Liver (tissue), 9 donors: ENCODE results near the gene SOX15. TPM values are rescaled to one million over a fixed set of nuclear protein-coding genes. Genes with fewer than 3 reads are reported as not detected.

ENCODE experiments used
- DNase-seq: peaks from one replicate; pipeline ENCODE4 v3.0.0-alpha.2; 2017; ENCODE audit warnings: low spot score
- H3K27ac ChIP-seq, 2 donors: one replicate each; pipeline ENCODE4 v1.7.0; 2013; ENCODE audit warnings: inconsistent platforms in 2 of 2, low read length in 2 of 2, control low read depth in 1 of 2, low read depth in 1 of 2, mild to moderate bottlenecking in 1 of 2
- H3K27me3 ChIP-seq, 4 donors: one replicate each; pipeline versions ENCODE4 v1.6.1 to v1.7.0; 2013; ENCODE audit warnings: low read length in 3 of 4, inconsistent platforms in 1 of 4, mild to moderate bottlenecking in 1 of 4, moderate library complexity in 1 of 4; ENCODE audit not compliant: control insufficient read depth in 4 of 4, insufficient read depth in 4 of 4
- H3K36me3 ChIP-seq, 4 donors: one replicate each; pipeline versions ENCODE4 v1.6.1 to v1.7.0; 2013; ENCODE audit warnings: low read length in 3 of 4, mild to moderate bottlenecking in 3 of 4, low read depth in 1 of 4, moderate library complexity in 1 of 4; ENCODE audit not compliant: control insufficient read depth in 4 of 4, insufficient read depth in 3 of 4
- H3K4me1 ChIP-seq, 4 donors: one replicate each; pipeline versions ENCODE4 v1.6.1 to v1.7.0; 2013; ENCODE audit warnings: low read length in 3 of 4, mild to moderate bottlenecking in 3 of 4, moderate library complexity in 1 of 4; ENCODE audit not compliant: control insufficient read depth in 4 of 4, insufficient read depth in 4 of 4
- H3K4me3 ChIP-seq, 3 donors: one replicate each; pipeline versions ENCODE4 v1.6.1 to v1.7.0; 2013; ENCODE audit warnings: low read length in 3 of 3, control low read depth in 1 of 3, low read depth in 1 of 3, mild to moderate bottlenecking in 1 of 3
- H3K9ac ChIP-seq, 2 donors: one replicate each; pipeline ENCODE4 v1.7.0; 2013; ENCODE audit warnings: low read length in 2 of 2, mild to moderate bottlenecking in 2 of 2, moderate library complexity in 2 of 2, control low read depth in 1 of 2, low read depth in 1 of 2
- H3K9me3 ChIP-seq, 4 donors: one replicate each; pipeline versions ENCODE4 v1.6.1 to v1.7.0; 2013; ENCODE audit warnings: low read length in 3 of 4; ENCODE audit not compliant: control insufficient read depth in 4 of 4
- EGR1 ChIP-seq, 2 donors: IDR thresholded peaks; 2 replicates each; pipeline ENCODE4 v1.6.1; 2016 to 2018; ENCODE audit warnings: antibody characterized with exemption in 2 of 2, low read depth in 2 of 2
- FOXA1 ChIP-seq: IDR thresholded peaks from 2 replicates; pipeline ENCODE4 v1.6.1; 2016; ENCODE audit warnings: antibody characterized with exemption
- FOXA2 ChIP-seq: IDR thresholded peaks from 2 replicates; pipeline ENCODE4 v1.6.1; 2016; ENCODE audit warnings: antibody characterized with exemption
- GABPA ChIP-seq, 2 donors: IDR thresholded peaks in 1 of 2; conservative IDR thresholded peaks in 1 of 2; 2 replicates each; pipeline ENCODE4 v1.6.1; 2016; ENCODE audit warnings: antibody characterized with exemption in 2 of 2, mild to moderate bottlenecking in 1 of 2, moderate library complexity in 1 of 2
- HNF4A ChIP-seq, 2 donors: conservative IDR thresholded peaks; 2 replicates each; pipeline ENCODE4 v1.6.1; 2016; ENCODE audit warnings: antibody characterized with exemption in 2 of 2, mild to moderate bottlenecking in 2 of 2
- HNF4G ChIP-seq: IDR thresholded peaks from 2 replicates; pipeline ENCODE4 v1.6.1; 2016; ENCODE audit warnings: antibody characterized with exemption
- JUND ChIP-seq, 2 donors: IDR thresholded peaks; 2 replicates each; pipeline ENCODE4 v1.6.1; 2016; ENCODE audit warnings: antibody characterized with exemption in 2 of 2
- MAX ChIP-seq: IDR thresholded peaks from 2 replicates; pipeline ENCODE4 v1.6.1; 2016; ENCODE audit warnings: antibody characterized with exemption
- NR2F2 ChIP-seq: IDR thresholded peaks from 2 replicates; pipeline ENCODE4 v1.6.1; 2016; ENCODE audit warnings: antibody characterized with exemption
- RAD21 ChIP-seq, 2 donors: IDR thresholded peaks; 2 replicates each; pipeline ENCODE4 v1.6.1; 2016; ENCODE audit warnings: antibody characterized with exemption in 2 of 2, mild to moderate bottlenecking in 2 of 2
- RXRA ChIP-seq, 2 donors: IDR thresholded peaks; 2 replicates each; pipeline ENCODE4 v1.6.1; 2017 to 2018; ENCODE audit warnings: antibody characterized with exemption in 2 of 2, mild to moderate bottlenecking in 1 of 2
- SP1 ChIP-seq: IDR thresholded peaks from 2 replicates; pipeline ENCODE4 v1.6.1; 2018; ENCODE audit warnings: antibody characterized with exemption, mild to moderate bottlenecking
- TAF1 ChIP-seq: conservative IDR thresholded peaks from 2 replicates; pipeline ENCODE4 v1.6.1; 2016; ENCODE audit warnings: antibody characterized with exemption, mild to moderate bottlenecking
- YY1 ChIP-seq: IDR thresholded peaks from 2 replicates; pipeline ENCODE4 v1.6.1; 2016; ENCODE audit warnings: antibody characterized with exemption, mild to moderate bottlenecking
- WGBS: extraction: QIAGEN DNeasy Blood & Tissue Kit; methylation state at CpG from one replicate; pipeline ENCODE4 v1.1.7; 2013; 5-methylcytosine and 5-hydroxymethylcytosine counted together
- polyA plus RNA-seq, 2 donors: library from polyadenylated mRNA; stranded (reverse) in 1 of 2; unstranded in 1 of 2; fragments of 200-250 nt in 1 of 2; fragments of >200 nt in 1 of 2; fragmentation: Nextera tagmentation in 1 of 2; extraction: Ambion mirVana in 1 of 2; gene quantifications; one replicate each; pipeline versions ENCODE4 v1.2.1 to v1.2.3, GENCODE V29; 2013 to 2015
- total RNA-seq, 2 donors: library from RNA; depleted of rRNA; stranded (reverse); fragments of >200 nt; gene quantifications; one replicate each; pipeline ENCODE4 v1.2.3, GENCODE V29; 2014
- TF ChIP-seq, protein P1 (sequence below): IDR thresholded peaks from 2 replicates; pipeline ENCODE4 v1.6.1; 2016; ENCODE audit warnings: antibody characterized with exemption
- TF ChIP-seq, protein P2 (sequence below): IDR thresholded peaks from 2 replicates; pipeline ENCODE4 v1.6.1; 2016; ENCODE audit warnings: antibody characterized with exemption, mild to moderate bottlenecking
- TF ChIP-seq, protein P3 (sequence below): fragments of 150-350 bp; IDR thresholded peaks from 2 replicates; pipeline ENCODE4 v1.5.1; 2017; ENCODE audit warnings: improper control_type of control experiment, low read depth, low read length; ENCODE audit not compliant: missing input control
- donor health status: healthy.
- donor health status: healthy.
- donor health status: healthy.
- donor health status: healthy.
- donor health status: healthy.

SOX15 gene
- total and polyA plus RNA-seq, 4 donors = 0.06 to 0.33 (median 0.17) TPM; not detected in 1

DNA sequence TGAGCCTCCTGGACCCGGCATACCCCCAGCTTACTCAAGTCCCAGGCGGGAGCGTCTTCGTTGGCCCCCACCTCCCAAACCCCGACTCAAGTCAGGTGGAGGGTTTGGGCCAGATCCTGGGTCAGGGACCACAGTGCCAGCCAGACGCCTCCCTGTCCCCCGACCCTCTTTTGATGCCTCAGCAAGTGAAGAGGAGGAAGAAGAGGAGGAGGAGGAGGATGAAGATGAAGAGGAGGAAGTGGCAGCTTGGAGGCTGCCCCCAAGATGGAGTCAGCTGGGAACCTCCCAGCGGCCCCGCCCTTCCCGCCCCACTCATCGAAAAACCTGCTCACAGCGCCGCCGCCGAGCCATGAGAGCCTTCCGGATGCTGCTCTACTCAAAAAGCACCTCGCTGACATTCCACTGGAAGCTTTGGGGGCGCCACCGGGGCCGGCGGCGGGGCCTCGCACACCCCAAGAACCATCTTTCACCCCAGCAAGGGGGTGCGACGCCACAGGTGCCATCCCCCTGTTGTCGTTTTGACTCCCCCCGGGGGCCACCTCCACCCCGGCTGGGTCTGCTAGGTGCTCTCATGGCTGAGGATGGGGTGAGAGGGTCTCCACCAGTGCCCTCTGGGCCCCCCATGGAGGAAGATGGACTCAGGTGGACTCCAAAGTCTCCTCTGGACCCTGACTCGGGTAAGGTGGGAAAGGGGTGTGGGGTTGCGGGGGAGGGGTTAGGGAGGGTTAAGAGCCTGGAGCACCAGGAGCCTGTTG is 26.6 kb downstream of the SOX15 start:
- Histone ChIP-seq H3K27ac (no peak overlapping the region), H3K36me3 (peaks cover 4 to 29% (median 12%) of the 10 kb centered on the region in 4 donors), H3K27me3 (no peaks in the 10 kb centered on the region), H3K9me3 (no peaks in the 10 kb centered on the region), H3K4me1 (peaks cover 10 to 46% (median 35%) of the 10 kb centered on the region in 4 donors), H3K4me3 (peak overlapping the region in 1 of 3 donors; percentile 85), H3K9ac (no peak overlapping the region)
- TF ChIP-seq YY1 (no peak), MAX (no peak), HNF4G (no peak), FOXA1 (no peak), GABPA (IDR thresholded peaks at IDR 0.05 in 1 of 2, conservative IDR thresholded peaks at IDR 0.05 in 1 of 2) (no peak), JUND (IDR thresholded peaks at IDR 0.05) (no peak), NR2F2 (no peak), TAF1 (no peak), FOXA2 (no peak)
- TF ChIP-seq, protein P1, sequence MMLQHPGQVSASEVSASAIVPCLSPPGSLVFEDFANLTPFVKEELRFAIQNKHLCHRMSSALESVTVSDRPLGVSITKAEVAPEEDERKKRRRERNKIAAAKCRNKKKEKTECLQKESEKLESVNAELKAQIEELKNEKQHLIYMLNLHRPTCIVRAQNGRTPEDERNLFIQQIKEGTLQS = no peak
- TF ChIP-seq, protein P2, sequence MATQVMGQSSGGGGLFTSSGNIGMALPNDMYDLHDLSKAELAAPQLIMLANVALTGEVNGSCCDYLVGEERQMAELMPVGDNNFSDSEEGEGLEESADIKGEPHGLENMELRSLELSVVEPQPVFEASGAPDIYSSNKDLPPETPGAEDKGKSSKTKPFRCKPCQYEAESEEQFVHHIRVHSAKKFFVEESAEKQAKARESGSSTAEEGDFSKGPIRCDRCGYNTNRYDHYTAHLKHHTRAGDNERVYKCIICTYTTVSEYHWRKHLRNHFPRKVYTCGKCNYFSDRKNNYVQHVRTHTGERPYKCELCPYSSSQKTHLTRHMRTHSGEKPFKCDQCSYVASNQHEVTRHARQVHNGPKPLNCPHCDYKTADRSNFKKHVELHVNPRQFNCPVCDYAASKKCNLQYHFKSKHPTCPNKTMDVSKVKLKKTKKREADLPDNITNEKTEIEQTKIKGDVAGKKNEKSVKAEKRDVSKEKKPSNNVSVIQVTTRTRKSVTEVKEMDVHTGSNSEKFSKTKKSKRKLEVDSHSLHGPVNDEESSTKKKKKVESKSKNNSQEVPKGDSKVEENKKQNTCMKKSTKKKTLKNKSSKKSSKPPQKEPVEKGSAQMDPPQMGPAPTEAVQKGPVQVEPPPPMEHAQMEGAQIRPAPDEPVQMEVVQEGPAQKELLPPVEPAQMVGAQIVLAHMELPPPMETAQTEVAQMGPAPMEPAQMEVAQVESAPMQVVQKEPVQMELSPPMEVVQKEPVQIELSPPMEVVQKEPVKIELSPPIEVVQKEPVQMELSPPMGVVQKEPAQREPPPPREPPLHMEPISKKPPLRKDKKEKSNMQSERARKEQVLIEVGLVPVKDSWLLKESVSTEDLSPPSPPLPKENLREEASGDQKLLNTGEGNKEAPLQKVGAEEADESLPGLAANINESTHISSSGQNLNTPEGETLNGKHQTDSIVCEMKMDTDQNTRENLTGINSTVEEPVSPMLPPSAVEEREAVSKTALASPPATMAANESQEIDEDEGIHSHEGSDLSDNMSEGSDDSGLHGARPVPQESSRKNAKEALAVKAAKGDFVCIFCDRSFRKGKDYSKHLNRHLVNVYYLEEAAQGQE = no peak
- WGBS = 93% methylated on average over 30 of the region's 30 CpGs
- no peak for DNase-seq

GRCh38 chr17:7562208-7562605 is 27.7 kb downstream of the SOX15 start:
- Histone ChIP-seq H3K4me3 (peak overlapping the region; percentile 50 to 85 (median 68)), H3K27ac (peak overlapping the region; percentile 33 to 89), H3K9ac (peak overlapping the region in 1 of 2 donors; percentile 67), H3K27me3 (no peaks in the 10 kb centered on the region), H3K4me1 (peaks cover 10 to 55% (median 41%) of the 10 kb centered on the region in 4 donors), H3K36me3 (peaks cover 4 to 25% (median 12%) of the 10 kb centered on the region in 4 donors), H3K9me3 (no peaks in the 10 kb centered on the region)
- no peak for DNase-seq
- TF ChIP-seq, protein P2 = no peak
- TF ChIP-seq JUND (IDR thresholded peaks at IDR 0.05) (no peak), MAX (no peak), FOXA2 (no peak), FOXA1 (no peak), YY1 (no peak), SP1 (no peak), TAF1 (no peak), GABPA (IDR thresholded peaks at IDR 0.05 in 1 of 2, conservative IDR thresholded peaks at IDR 0.05 in 1 of 2) (no peak), RAD21 (IDR thresholded peaks at IDR 0.05) (no peak), RXRA (IDR thresholded peaks at IDR 0.05) (no peak), HNF4A (conservative IDR thresholded peaks at IDR 0.05) (no peak), EGR1 (IDR thresholded peaks at IDR 0.05; ENCODE audit: low read depth in 2 of 2) (no peak), NR2F2 (no peak), HNF4G (no peak)
- TF ChIP-seq, protein P3, sequence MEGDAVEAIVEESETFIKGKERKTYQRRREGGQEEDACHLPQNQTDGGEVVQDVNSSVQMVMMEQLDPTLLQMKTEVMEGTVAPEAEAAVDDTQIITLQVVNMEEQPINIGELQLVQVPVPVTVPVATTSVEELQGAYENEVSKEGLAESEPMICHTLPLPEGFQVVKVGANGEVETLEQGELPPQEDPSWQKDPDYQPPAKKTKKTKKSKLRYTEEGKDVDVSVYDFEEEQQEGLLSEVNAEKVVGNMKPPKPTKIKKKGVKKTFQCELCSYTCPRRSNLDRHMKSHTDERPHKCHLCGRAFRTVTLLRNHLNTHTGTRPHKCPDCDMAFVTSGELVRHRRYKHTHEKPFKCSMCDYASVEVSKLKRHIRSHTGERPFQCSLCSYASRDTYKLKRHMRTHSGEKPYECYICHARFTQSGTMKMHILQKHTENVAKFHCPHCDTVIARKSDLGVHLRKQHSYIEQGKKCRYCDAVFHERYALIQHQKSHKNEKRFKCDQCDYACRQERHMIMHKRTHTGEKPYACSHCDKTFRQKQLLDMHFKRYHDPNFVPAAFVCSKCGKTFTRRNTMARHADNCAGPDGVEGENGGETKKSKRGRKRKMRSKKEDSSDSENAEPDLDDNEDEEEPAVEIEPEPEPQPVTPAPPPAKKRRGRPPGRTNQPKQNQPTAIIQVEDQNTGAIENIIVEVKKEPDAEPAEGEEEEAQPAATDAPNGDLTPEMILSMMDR = no peak
- TF ChIP-seq, protein P1 = no peak
- WGBS = 1% methylated on average over 28 of the region's 28 CpGs
